Keratinocyte (primary cell): ENCODE data around the gene ESRRB. TPM values are rescaled to one million over a fixed set of nuclear protein-coding genes. Genes with fewer than 3 reads are reported as not detected.

Source experiments
- DNase-seq: peaks from one replicate; pipeline ENCODE4 v3.0.0-alpha.2; 2011; ENCODE audit warnings: low read depth, missing footprints, low spot score
- FAIRE-seq: peaks from 2 replicates; lab custom pipeline; 2011; peaks lifted over from hg19 to GRCh38; lab: Jason Lieb, UNC
- H2AFZ ChIP-seq: 2 replicates; pipeline ENCODE4 v1.6.0; 2012; ENCODE audit warnings: low read length, control low read depth, inconsistent platforms; ENCODE audit not compliant: control insufficient read depth
- H3K27ac ChIP-seq: 2 replicates; pipeline ENCODE4 v1.5.1; 2011; ENCODE audit warnings: low read length; ENCODE audit not compliant: control insufficient read depth, insufficient read depth
- H3K27me3 ChIP-seq: 3 replicates; pipeline ENCODE4 v1.6.0; 2011; ENCODE audit warnings: low read length; ENCODE audit not compliant: control insufficient read depth, insufficient read depth; ENCODE audit errors: extremely low read depth
- H3K36me3 ChIP-seq, 2 experiments: 2 replicates in 1 of 2; 3 replicates in 1 of 2; pipeline ENCODE4 v1.5.1; 2011; ENCODE audit warnings: low read length in 2 of 2, mild to moderate bottlenecking in 1 of 2; ENCODE audit not compliant: control insufficient read depth in 2 of 2, insufficient read depth in 2 of 2; ENCODE audit errors: extremely low read depth in 1 of 2
- H3K4me1 ChIP-seq: 3 replicates; pipeline ENCODE4 v1.5.1; 2011; ENCODE audit warnings: low read length; ENCODE audit not compliant: control insufficient read depth, insufficient read depth; ENCODE audit errors: extremely low read depth
- H3K4me2 ChIP-seq: 3 replicates; pipeline ENCODE4 v1.6.0; 2011; ENCODE audit warnings: low read depth, low read length; ENCODE audit not compliant: control insufficient read depth, insufficient read depth; ENCODE audit errors: extremely low read depth
- H3K4me3 ChIP-seq, 3 experiments: fragments of 200-600 bp in 1 of 3; sonication (generic) in 1 of 3; 2 replicates in 2 of 3; 3 replicates in 1 of 3; pipeline ENCODE4 v1.5.1; 2011 to 2016; ENCODE audit warnings: low read length in 3 of 3, mild to moderate bottlenecking in 3 of 3, control low read depth in 2 of 3, inconsistent platforms in 1 of 3, low read depth in 1 of 3, mixed read lengths in 1 of 3, mixed run types in 1 of 3, moderate library complexity in 1 of 3; ENCODE audit not compliant: control insufficient read depth in 2 of 3, insufficient read depth in 2 of 3; ENCODE audit errors: extremely low read depth in 1 of 3
- H3K79me2 ChIP-seq: 2 replicates; pipeline ENCODE4 v1.6.0; 2012; ENCODE audit warnings: low read length; ENCODE audit not compliant: control insufficient read depth, insufficient read depth
- H3K9ac ChIP-seq: 3 replicates; pipeline ENCODE4 v1.6.0; 2011; ENCODE audit warnings: low read length; ENCODE audit not compliant: control insufficient read depth, insufficient read depth; ENCODE audit errors: extremely low read depth
- H3K9me1 ChIP-seq: 3 replicates; pipeline ENCODE4 v1.6.0; 2011; ENCODE audit warnings: low read length; ENCODE audit not compliant: control insufficient read depth, insufficient read depth; ENCODE audit errors: extremely low read depth
- H3K9me3 ChIP-seq: 2 replicates; pipeline ENCODE4 v1.5.1; 2012; ENCODE audit warnings: low read depth, low read length; ENCODE audit not compliant: control insufficient read depth
- H4K20me1 ChIP-seq: 3 replicates; pipeline ENCODE4 v1.6.0; 2011; ENCODE audit warnings: low read length; ENCODE audit not compliant: control insufficient read depth, insufficient read depth; ENCODE audit errors: extremely low read depth
- CTCF ChIP-seq, 3 experiments: IDR thresholded peaks in 1 of 3; conservative IDR thresholded peaks in 1 of 3; optimal IDR thresholded peaks in 1 of 3; 2 replicates in 2 of 3; 3 replicates in 1 of 3; pipeline versions ENCODE3 to v1.5.1; 2011; ENCODE audit warnings: low read length in 3 of 3, mild to moderate bottlenecking in 3 of 3, moderate library complexity in 2 of 3, control low read depth in 1 of 3, inconsistent platforms in 1 of 3; ENCODE audit not compliant: insufficient read depth in 2 of 3; ENCODE audit errors: extremely low read depth in 1 of 3
- EZH2 ChIP-seq: IDR thresholded peaks from one replicate; pipeline ENCODE4 v1.6.1; 2012; ENCODE audit warnings: inconsistent platforms, mild to moderate bottlenecking, low read length, moderate library complexity
- dilution Hi-C: fragments of 300-500 bp; cut with MboI; formaldehyde crosslinking; loops from one replicate; pipeline ENCODE4 v1.7.0; 2020; ENCODE audit warnings: low sequenced_read_pairs; ENCODE audit not compliant: extremely low pct_ligation_motif_present
- polyA plus RNA-seq, 5 experiments: library from polyadenylated mRNA; depleted of rRNA in 3 of 5; stranded (reverse) in 3 of 5; stranded (forward) in 1 of 5; unstranded in 1 of 5; fragments of >200 nt; gene quantifications; 1 replicate in 1 of 5; 2 replicates in 3 of 5; 3 replicates in 1 of 5; pipeline versions ENCODE4 v1.2.1 to v1.2.3, GENCODE V29; 2011 to 2012; ENCODE audit warnings: missing spikeins in 2 of 5, low read depth in 1 of 5, low replicate concordance in 1 of 5

ESRRB gene
- polyA plus RNA-seq, 1 donor (not counting 4 experiments of a cell fraction or from before 2014, with no cell fraction given): 0.01 TPM

- H2AFZ ChIP-seq: peak overlapping the region; percentile 36
- peaks cover 8% of the 10 kb centered on the region for H3K4me1 ChIP-seq
- peak overlapping the region; percentile 26 to 43 (median 27) for H3K4me3 ChIP-seq
- H3K9ac ChIP-seq: no peak overlapping the region
- dilution Hi-C loops: no loop called here
- FAIRE-seq (no peak), DNase-seq (no peak)
- H4K20me1 ChIP-seq: no peaks in the 10 kb centered on the region
- no peaks in the 10 kb centered on the region for H3K9me3 ChIP-seq
- peak overlapping the region; percentile 73 for H3K4me2 ChIP-seq
- no peak overlapping the region for H3K27ac ChIP-seq
- TF ChIP-seq CTCF (optimal IDR thresholded peaks at IDR 0.05 in 1 of 3, IDR thresholded peaks at IDR 0.05 in 1 of 3, conservative IDR thresholded peaks at IDR 0.05 in 1 of 3; ENCODE audit: extremely low read depth in 1 of 3, insufficient read depth in 2 of 3, low read length in 3 of 3): no peak
- peak; percentile 49 for TF ChIP-seq EZH2
- H3K9me1 ChIP-seq: no peaks in the 10 kb centered on the region
- no peaks in the 10 kb centered on the region for H3K79me2 ChIP-seq
- no peaks in the 10 kb centered on the region for H3K36me3 ChIP-seq
- peaks cover 60% of the 10 kb centered on the region for H3K27me3 ChIP-seq
Observed at GRCh38 chr14:76376409-76376877, 506 bp downstream of the ESRRB start.

GRCh38 chr14:76376878-76377734, 1.2 kb downstream of the ESRRB start:
- dilution Hi-C loops: no loop called here
- no peak for FAIRE-seq
- no peaks in the 10 kb centered on the region for H3K36me3 ChIP-seq
- no peak overlapping the region for H2AFZ ChIP-seq
- TF ChIP-seq CTCF (optimal IDR thresholded peaks at IDR 0.05 in 1 of 3, IDR thresholded peaks at IDR 0.05 in 1 of 3, conservative IDR thresholded peaks at IDR 0.05 in 1 of 3; ENCODE audit: extremely low read depth in 1 of 3, insufficient read depth in 2 of 3, low read length in 3 of 3): no peak
- TF ChIP-seq EZH2: peak; percentile 90
- H4K20me1 ChIP-seq: no peaks in the 10 kb centered on the region
- peaks cover 8% of the 10 kb centered on the region for H3K4me1 ChIP-seq
- H3K4me3 ChIP-seq: peak overlapping the region in 1 of 3 experiments; percentile 43
- no peak overlapping the region for H3K9ac ChIP-seq
- H3K79me2 ChIP-seq: no peaks in the 10 kb centered on the region
- H3K4me2 ChIP-seq: peak overlapping the region; percentile 73
- H3K27me3 ChIP-seq: peaks cover 63% of the 10 kb centered on the region
- no peak overlapping the region for H3K27ac ChIP-seq
- DNase-seq: no peak
- H3K9me1 ChIP-seq: no peaks in the 10 kb centered on the region
- H3K9me3 ChIP-seq: no peaks in the 10 kb centered on the region
